ENCODE measurements around the gene MEX3A.
"Not testable (repeated sequence)": the region's sequence is repeated elsewhere in the genome, so short reads cannot be mapped to it uniquely, and the experiment has no call there.

Gene MEX3A

DNA sequence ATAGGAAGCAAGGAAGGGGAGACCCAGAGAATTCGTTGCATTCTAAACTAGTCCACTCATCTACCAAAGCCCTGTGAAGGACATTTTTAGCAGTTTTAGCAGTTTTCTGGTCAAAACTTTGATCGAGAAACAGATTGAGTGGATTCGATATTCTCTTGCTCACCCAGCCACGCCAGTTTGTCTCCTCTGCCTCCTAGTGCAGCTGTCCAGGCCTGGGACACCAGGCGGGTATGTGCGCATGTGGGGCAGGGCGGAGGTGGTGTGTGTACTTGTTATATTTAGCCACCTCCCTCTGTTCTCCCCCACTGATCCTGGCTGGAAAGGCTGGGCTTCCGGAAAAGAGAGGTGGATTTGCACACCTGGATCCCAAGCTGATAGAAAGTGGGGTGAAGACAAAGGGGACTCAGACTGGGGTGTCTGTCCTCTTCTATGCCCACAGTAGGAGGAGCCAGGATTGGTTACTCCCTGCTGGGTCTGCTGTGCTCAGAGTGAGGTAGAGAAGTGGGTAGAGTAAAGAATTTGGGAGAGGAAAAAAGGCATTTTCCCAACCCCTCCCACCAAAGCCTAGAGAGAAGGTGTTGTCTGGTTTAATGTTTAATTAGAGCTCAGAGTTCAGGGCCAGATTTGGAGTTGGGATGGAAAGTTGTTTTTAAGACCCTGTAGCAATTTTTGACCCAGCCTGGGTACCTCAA, 36.1 kb upstream of the MEX3A start:
- DNase-seq: no peak

DNA sequence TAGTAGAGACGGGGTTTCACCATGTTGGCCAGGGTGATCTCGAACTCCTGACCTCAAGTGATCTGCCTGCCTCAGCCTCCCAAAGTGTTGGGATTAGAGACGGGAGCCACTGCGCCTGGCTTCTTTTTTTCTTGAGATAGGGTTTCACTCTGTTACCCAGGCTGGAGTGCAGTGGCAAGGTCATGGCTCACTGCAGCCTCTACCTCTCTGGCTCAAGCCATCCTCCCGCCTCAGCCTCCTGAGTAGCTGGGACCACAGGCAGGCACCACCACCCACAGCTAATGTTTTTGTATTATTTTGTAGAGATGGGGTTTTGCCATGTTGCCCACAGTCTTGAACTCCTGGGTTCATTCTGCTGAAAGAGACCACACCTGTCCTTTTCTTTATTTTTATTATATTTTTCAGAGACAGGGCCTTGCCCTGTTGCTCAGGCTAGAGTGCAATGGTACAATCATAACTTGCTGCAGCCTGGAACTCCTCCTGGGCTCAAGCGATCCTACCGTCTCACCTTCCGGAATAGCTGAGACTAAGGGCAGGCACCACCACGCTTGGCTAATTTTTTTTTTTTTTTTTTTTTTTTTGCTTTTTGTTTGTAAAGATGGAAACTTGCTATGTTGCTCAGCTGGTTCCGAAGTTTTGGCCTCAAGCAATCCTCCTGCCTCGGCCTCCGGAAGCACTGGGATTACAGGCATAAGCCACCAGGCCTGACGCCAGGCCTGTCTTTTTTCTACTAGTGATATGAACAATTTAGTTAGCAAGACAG, 35.3 kb upstream of the MEX3A start:
- DNase-seq: no peak

DNA sequence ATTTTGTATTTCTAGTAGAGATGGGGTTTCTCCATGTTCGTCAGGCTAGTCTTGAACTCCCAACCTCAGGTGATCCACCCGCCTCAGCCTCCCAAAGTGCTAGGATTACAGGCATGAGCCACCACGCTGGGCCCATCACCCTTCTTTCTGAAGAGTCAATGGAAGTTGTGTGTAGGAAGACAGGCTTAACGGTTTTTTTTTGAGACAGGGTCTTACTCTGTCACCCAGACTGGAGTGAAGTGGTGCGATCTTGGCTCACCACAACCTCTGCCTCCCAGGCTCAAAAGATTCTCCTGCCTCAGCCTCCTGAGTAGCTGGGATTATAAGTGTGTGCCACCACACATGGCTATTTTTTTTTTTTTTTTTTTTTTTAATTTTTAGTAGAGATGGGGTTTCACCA, 34.5 kb upstream of the MEX3A start:
- DNase-seq: not testable (repeated sequence)

DNA sequence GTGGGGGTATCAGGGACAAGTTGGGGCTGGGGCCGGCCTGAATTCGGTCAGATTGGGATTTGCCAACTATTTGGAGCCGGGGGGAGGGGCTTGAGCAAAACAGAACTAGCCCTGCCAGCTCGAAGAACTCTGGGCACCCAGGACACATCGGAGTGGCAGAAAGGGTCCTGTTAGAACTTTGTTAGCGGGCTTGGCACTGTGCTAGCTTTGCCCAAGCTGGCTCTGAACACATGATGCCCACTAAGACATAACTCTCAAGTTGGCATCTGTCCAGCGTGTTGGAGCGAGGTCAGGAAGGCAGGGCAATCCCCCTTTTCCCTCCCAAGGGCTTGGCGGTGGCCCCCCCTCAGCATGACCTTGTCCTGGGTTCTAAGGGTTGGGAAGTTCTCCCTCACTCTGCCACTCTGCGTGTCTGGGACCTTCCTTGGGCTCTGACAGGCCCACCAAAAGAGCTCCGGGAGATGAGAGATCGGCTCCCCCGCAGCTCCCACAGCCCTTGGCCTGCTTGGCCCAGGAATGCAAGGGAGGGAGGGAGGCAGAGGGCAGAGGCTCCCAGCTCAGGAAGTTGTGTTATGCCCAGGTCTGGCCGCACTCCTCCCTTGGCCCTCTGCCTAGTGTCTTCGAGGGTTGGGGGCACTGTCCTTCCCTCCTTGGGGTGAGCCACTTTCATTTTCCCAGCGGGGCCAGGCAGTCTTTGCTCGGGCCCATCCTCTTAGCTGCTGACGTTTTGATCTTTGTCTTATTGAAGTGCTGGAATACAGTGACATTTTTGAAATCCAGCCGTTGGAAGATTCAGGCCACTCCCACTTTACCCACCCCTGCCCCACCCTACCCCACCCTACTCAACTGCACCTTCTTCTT, 33.5 kb upstream of the MEX3A start:
- DNase-seq: no peak

DNA sequence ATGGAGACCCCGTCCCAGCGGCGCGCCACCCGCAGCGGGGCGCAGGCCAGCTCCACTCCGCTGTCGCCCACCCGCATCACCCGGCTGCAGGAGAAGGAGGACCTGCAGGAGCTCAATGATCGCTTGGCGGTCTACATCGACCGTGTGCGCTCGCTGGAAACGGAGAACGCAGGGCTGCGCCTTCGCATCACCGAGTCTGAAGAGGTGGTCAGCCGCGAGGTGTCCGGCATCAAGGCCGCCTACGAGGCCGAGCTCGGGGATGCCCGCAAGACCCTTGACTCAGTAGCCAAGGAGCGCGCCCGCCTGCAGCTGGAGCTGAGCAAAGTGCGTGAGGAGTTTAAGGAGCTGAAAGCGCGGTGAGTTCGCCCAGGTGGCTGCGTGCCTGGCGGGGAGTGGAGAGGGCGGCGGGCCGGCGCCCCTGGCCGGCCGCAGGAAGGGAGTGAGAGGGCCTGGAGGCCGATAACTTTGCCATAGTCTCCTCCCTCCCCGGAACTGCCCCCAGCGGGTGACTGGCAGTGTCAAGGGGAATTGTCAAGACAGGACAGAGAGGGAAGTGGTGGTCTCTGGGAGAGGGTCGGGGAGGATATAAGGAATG, 32.8 kb upstream of the MEX3A start:
- peak; percentile 57 for DNase-seq

DNA sequence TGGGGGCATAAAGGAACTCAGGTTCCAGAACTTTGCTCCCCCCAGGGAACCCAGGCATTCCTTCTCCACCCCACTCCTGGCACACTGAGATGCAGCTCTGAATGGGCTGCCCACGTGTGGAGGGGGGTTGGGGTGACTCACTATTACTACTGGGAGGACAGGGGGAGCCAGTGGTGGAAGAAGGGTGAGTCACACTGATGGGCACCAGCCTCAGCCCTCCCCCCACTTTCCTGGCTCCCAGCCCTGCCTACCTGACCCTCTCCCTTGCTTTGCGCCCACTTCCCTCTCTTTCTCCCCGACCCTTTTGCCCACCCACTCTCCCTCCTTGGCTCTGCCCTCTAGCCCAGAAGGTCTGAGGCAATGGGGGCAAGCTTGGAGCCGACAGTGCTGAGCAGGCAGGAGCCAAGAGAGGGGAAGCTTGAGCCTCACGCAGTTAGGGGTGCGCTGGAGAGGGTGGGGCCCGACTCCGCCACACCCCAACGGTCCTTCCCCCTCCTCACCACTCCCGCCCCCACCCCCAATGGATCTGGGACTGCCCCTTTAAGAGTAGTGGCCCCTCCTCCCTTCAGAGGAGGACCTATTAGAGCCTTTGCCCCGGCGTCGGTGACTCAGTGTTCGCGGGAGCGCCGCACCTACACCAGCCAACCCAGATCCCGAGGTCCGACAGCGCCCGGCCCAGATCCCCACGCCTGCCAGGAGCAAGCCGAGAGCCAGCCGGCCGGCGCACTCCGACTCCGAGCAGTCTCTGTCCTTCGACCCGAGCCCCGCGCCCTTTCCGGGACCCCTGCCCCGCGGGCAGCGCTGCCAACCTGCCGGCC, 32.0 kb upstream of the MEX3A start, which contains the start of gene LMNA:
LMNA (plus strand) TSS at position 611 of the 818 bp plus-strand sequence. CDS start 208 bp downstream, outside the sequence.
- DNase-seq: peak; percentile 76

DNA sequence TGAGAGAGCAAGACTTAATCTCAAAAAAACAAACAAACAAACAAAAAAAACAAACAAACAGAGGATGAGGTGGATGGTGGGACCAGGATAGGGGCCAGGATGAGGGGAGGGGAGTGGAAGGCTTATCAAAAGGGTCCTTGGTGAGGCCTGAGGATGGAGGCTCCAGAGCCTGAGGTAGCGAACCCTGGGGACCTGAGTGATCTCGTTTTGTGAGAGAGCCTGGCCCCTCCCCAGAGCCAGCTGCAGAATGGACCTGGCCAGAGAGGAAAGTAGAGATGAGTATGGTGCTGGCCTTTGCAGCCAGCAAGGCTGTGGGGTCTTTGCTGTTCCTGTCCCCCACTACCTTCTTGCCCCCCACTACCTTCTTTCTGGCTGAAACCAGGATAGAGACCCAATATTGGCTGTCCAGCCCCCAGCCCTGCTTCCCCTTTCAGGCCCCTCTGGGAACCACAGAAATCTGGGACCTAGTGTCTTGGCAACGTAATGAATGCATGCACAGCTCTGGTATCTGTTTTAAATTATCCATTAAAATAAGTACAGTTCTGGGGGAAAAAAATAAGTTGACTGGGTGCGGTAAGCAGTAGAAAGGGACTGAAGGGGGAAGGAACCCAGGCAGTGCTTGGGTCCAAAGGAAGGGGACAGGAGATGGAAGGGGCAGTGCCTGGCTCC, 31.2 kb upstream of the MEX3A start:
- DNase-seq: no peak

DNA sequence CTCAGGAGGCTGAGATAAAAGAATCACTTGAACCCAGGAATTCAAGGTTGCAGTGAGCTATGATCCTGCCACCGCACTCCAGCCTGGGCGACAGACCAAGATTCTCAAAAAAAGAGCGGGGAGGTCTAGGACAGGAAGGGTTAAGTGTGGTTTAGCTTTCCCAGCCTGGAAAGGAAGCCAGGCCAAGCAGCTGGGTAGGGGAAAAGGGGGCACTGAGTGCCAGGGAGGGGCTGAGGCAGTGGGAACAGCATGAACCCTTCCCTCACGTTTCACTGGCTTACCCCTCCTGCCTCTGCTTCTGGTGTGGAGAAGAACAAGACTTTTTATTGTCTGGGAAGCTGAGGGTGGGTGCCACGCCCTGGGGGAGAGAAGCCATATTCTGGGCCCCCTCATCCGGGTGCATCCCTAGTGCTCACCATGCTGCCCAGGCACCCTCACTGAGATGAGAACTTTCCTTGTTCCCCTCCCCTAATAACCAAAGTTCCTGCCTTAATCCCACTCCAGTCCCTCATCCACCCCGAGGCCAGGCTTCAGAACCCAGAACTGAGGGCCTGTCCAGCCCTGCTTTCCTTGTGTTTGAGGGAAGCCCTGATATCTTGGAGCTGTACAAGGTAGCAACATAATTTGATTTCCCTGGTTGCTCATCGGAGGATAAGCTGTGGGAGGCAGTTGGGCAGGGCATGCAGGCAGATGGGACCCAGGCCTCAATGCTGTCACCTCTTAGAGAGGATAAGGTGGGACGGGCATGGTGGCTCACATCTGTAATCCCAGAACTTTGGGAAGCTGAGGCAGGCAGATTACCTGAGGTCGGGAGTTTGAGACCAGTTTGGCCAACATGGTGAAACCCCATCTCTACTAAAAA, 30.2 kb upstream of the MEX3A start:
- DNase-seq: no peak

DNA sequence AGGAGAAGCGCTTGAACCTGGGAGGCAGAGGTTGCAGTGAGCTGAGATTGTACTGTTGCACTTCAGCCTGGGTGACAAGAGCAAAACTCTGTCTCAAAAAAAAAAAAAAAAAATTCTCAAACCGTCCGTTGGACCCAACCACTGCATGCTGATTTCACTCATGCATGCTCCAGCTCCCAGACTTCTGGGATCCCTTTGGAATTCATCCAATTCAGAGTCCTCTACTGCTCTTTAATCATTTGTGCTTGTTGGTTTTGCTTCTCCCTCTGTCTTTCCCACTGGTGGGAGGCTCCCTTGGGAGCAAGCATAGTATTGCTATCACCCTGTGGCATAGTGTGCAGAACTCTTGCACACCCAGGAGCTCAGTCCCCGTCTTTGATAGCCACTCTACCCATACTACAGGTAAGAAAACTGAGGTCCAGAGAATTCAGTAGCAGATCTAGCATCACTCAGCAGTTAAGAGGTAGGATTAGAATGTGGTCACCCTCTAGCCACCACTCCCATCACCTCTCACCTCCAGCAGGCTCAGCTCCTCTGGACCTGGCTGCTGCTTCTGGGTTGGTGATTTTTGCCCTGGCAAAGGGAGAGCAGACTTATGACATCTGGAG, 29.2 kb upstream of the MEX3A start:
- no peak for DNase-seq

DNA sequence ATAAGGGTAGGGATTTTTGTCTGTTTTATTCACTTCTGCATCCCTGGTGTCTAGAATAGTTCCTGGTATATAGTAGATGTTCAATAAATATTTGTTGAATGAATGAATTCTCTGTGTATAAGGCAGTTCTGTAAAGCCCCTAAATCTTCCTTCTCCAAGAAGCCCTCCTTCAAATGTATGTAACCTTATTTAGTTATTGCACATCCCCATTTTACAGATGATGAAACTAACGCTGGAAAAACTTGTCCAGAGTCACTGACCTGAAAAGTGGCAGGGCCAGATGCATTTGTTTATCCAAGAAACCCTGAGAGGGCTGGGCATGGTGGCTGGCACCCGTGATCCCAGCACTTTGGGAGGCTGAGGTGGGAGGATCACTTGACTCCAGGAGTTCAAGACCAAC, 28.0 kb upstream of the MEX3A start:
- no peak for DNase-seq

DNA sequence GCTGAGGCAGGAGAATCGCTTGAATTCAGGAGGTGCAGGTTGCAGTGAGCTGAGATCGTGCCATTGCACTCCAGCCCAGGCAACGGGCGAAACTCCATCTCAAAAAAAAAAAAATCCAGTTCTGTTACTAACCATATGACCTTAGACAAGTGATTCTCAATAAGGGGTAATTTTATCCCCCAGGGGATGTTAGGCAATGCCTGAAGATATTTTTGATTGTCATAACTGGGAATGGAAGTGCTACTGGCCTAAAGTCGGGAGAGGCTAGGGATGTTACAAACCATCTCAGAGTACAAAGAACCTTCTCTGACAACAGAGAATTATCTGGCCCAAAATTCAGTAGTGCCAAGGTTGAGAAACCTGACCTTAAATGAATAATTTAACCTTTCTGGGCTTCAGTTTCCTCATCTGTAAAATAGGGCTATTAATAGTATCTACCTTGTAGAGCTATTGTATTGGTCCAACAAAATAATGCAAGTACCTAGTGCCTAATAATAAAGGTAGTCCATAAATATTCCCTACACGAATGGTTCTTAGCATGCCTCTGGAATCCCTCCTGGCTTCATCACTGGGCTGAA, 26.5 kb upstream of the MEX3A start:
- no peak for DNase-seq

DNA sequence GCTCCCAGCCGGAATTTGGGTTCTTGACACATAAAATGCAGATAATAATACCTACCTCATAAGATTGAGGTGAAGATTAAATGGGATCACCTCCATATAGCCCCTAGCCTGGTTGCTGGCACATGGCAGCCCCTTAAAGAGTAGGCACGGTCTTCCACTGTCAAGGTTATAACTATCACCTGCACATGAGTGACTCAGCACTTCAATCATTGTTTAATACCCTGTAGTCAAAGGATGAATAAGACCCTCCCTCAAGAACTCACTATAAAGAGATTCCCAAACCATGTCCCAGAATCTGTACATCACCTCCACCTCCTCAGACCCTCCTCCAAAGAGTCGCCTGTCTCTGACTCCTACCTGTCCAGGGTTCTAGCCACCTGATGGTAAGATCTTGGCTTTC, 25.8 kb upstream of the MEX3A start:
- DNase-seq: no peak

DNA sequence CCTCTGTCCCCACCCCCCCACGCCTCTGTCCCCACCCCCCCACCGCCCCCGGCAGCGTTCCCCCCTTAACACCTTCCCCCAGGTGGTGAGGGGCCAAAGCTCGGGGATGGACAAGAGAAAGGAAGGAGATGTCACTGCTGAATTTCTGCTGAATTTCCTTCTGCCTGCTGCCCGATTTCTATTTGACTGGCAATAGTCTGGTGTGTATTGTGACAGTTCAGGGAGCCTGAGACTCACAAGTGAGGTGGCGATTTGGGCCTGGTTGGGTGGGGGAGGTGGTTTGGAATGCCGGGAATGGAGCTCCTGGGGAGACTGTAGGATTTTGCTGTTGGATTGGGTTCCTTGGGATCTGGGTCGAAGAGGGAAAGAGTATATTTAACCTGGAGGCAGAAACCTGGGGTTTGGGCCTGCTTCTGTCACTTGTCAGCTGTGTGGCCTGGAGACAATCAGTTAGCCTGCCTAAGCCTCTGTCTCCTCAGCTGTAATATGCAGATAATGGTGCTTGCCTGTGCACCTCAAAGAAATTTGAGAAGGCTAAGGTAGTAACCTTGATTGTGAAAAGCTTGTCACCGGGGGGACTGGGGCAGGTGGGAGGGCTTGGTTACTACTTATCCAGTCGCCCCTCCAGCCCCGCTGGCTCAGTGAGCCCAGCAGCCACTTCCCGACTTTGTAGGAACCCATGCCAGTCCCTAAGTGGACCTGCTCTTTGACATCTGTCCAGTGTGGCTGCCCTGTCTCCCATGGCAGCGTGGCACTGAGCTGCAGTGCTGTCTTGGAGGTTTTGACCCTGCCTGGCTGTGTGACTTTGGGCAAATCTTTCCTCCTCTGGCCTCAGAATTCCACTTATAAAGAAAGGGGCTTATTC, 24.6 kb upstream of the MEX3A start:
- peak; percentile 86 for DNase-seq

DNA sequence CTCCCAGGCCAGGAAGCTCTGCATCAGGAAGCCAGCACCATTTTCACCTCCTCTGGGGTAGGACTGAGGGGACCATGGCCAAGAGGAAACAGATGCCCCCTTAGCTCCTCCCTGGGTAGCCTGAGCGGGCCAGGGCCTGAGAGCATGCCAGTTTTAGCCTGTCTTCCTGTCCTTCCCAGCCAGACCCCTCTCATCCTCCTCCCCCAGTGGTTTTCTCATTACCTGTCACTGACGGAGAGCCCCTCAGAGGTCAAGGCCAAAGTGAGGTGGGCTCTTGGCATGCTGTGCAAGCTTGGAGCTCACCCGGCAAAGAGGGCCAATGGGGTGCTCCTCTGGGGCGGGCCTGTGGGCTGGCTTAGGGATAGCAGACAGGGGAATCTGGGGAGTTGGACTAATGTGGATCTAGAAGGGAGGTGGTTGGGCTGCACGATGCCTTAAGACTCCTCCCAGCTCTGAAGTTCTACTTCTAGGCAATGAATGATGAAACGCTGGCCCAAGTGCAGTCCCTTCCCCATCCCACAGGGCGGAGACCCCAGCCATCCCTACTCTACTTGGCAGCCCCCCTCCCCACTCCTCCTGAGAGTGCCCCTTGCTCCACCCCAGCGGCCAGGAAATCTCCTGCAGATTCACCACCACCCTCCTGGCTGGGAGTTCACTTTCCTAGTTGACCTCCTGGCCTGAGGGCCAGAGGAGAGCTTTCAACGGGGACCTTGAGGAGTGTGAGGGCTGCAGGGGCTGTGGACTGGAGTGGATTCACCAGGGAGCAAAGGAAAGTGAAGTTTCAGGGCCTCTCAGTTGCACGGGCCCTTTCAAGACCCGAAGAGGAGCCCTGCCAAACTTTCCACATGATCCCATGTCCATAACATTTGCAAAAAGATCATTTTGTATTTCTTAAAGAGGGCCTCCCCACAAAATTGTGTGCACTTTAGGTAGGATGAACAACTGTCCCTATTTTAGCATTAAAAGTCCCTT, 22.9 kb upstream of the MEX3A start:
- no peak for DNase-seq

DNA sequence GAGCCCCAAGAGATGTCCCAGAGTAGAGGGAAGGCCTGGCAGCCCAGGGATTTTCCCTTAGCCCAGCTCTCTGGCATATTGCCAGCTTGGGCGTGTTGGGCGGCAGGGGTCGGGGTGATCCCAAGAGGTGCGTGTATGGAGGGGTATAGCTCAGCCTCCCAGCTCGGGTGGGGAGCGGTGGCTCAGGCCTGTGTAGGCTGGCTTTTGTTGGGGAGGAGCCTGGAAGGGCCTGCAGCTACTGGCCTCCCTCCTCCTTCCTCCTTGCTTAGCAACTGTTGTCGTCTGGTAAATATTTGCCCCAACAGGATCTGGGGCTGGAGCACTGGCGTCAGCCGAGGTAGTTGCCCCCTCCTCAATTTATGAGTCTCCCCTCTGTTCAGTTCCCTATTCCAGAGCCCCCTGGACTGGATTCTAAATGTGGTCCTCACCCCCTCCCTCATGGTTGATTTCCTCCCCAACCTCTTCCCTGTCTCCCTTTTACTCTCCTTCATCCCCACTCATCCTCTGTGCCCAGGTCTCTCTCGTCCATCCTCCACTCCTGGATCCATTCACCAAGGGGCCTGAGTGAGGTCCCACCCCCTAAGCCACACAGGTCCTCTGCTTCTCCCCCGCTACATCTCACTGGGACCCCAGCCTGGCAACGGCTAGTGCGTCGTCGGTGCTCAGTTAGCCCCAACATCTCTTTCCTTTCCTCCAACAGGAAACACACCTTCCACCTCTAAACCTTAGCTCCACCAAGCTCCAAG, 22.0 kb upstream of the MEX3A start:
- no peak for DNase-seq

DNA sequence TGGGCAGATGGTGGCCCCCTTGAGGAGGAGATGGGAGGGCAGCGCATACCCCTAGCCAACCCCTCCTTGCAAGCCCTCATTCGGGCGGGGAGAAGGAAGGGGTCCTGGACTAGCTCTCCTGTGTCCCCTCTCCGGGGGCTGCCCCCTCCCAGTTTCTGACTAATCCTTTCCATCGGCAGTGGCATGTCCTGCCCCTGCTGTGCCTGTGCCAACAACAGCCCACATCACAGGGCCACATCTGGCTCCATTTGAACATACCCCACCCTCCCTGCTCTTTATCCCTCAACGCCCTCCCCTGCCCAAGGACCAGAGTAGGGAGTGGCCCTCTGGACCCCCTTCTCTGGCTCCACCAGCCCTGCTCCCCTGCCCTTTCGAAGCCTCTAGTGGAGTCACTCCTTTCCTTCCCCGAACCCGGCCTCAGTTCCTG, 21.3 kb upstream of the MEX3A start:
- no peak for DNase-seq
